HG03159 (cell line): ENCODE data around the gene PRELID2.
"Not testable (repeated sequence)": the region's sequence is repeated elsewhere in the genome, so short reads cannot be mapped to it uniquely, and the experiment has no call there.

Source experiments
- ATAC-seq: cut with Tn5 transposase; IDR thresholded peaks from one replicate; pipeline ENCODE4 v1.9.1; 2021; ENCODE audit warnings: mild to moderate bottlenecking, moderate library complexity; ENCODE audit not compliant: unreplicated experiment

PRELID2 gene

DNA sequence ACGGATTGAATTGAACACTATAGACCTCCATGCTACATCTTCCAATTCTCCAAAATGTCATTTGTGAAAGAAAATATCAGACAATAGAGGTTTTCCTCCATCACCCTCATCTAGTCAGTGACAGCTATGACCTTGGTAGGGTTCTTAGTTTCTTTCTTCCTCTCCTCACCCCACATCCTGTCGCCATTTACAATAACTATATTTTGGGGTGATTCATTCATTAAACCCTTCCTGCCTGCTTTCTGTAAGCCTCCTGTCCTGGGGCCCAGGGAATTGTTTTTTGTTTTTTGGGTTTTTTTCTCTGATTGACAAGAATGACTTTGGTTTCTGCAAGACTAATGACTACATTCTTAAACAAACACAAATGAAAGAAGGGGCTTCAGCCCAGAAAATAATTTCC, 82.6 kb downstream of the PRELID2 start:
- no peak for ATAC-seq

DNA sequence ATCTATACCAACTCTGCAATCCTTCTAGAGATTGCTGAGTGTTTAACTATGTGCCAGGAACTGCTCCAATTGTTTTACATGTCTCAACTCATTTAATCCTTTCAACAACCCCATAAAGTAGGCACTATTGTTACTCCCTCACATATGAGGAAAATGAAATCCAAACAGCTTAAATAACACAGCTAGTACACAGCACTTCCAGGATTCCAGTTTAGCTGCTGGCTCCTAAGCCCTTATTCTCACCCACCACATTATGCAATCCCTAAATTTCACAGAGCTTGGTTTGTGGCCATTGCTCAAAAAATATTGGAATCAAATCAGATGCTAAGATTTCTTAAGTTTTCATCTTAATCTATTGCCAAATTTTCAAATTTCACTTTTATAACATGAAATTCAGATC, 84.9 kb downstream of the PRELID2 start:
- ATAC-seq = no peak

DNA sequence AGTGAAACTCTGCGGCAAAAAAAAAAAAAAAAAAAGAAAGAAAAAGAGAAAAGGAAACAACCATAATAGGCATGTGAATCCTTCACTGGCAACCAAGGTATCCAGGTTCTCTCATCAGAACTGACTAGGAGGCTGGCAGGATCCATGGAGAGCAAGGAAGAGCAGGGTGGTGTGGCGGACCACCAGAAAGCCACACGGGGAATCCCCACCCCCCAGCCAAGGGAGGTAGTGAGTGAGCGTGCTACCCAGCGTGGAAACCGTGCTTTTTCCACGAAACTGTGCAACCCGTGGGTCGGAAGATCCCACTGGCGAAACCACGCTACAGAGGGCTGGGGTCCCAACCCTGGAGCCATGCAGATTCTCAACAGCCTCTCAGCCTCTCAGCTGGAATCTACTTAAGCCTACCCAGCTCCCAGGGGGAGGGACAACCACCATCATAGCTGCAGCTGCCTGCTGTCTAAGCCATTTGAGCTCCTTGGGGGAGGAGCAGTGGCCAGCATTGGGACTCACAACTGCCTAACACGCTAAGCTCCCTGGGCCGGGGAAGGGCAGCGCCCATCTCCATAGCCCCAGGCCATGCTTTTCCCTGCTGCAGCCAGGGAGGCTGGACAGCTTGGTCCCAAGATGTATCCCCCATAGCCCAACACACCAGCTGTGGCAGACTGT, 91.6 kb downstream of the PRELID2 start:
- ATAC-seq = no peak

DNA sequence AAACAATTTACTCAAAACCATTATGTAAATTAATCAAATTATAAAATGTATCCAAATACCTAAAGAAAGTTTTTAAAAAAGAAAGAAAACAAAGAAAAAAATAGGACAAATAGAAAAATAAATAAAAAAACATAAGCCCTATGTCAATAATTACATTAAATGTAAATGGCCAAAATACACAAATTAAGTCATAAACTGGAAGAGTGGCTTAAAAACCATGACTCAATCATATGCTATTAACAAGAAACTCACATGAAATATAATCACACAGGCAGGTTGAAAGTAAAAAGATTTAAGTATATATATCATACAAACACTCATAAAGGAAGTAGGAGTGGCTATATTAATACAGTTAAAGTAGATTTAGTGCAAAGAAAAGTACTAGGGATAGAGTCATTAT, 95.3 kb downstream of the PRELID2 start:
- ATAC-seq = no peak

DNA sequence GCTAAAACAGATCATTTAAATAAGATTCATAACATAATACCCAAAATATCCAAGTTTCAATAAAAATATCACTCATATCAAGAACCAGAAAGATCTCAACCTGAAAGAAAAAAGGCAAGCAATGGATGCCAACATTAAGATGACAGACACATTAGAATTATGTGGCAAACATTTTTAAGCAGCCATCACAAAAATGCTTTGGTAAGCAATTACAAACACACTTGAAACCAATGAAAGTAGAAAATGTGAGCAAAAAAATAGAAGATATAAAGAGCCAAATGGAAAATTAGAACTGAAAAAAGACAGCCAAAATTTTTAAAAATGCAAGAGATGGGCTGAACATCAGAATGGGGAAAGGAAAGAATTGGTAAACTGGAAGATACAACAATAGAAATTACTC, 96.9 kb downstream of the PRELID2 start:
- ATAC-seq = no peak

DNA sequence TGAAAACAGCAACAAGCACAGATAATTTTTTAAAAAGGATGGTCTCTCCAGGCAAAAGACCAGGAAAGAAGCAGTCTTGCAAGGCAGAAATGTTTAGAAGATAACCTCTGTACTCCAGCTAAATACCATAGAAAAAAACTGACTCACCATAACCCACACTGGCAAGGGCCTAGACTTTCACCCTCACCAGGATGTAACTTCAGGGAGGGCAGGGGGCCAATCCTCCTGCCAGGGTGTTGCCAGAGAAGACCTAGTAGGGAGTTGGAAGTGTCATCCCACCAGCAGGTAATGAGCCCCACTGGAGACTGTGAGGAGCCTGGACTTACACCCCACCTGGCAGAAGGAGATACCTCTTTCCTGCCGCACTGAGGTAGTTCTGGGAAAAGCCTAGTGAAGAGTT, 97.6 kb downstream of the PRELID2 start:
- ATAC-seq = no peak

DNA sequence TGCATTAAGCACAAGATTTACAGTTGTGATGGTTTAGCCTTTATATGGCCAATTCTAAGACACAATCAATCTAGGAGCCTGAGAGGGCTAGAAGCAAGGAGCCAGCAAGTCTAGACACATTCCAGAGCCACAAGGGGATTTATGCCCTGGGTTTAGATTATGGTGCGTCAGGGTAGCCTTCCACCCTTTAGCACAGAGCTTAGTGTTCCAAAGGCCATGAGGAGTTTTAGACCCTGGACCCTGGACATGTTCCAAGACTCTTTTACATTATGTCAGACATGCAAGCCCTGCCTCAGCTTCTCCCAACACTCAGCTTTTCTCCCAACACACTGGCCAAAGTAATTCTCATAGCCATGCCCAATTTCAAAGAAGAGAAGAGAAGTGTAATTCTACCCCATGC, 105.2 kb downstream of the PRELID2 start:
- not testable (repeated sequence) for ATAC-seq

DNA sequence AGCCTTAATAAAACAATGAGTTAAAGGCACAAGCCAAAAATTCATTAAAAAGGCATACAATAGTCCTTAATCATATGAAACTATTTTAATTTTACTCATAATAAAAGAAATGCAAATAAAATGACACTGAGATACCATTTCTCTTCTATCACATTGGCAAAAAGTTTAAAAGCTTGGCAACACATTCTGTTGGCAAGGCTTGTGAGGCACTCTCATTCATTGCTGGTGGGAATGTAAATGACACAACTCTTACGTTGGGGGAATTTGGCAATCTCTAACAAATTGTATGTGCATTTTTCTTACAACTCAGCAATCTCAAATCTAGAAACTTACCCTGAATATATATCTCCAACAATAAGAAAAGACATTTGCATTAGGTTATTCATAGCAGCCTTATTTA, 111.6 kb downstream of the PRELID2 start:
- ATAC-seq = no peak

DNA sequence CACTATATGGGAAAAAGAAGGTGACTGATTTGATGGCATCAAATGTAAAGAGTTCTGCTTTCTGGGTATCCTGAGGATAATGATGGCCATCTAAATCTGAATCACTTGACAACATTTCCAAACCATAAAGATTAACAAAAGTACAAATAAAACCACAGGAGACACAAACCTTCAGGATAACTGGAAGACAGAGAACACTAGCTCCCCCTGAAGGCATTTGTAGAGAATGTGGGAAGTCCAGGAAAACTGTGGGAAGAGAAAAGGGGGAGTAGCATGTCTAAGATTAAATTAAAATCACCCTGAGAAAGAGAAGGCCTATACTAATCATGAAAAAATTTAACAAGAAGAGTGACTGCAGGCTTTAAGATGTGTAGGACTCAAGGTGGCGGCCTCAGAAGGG, 116.2 kb downstream of the PRELID2 start:
- ATAC-seq = no peak

DNA sequence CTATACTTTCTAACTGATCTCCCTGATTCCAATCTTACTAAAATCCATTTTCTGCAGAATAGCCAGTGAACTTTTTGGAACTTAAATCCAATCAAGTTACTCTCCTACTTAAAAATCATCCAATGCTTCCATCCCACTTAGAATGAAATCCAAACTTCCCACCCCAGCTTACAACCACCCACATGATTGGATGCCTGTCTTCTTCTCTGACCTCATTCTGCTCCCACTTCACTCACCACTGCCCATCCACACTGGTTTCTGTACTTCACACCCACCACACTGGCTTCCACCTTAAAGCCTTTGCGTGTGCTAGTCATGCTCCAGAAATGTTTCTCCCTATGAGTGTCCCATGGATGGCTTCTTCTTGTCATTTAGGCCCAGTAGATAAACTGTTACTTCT, 119.7 kb downstream of the PRELID2 start:
- ATAC-seq = no peak

DNA sequence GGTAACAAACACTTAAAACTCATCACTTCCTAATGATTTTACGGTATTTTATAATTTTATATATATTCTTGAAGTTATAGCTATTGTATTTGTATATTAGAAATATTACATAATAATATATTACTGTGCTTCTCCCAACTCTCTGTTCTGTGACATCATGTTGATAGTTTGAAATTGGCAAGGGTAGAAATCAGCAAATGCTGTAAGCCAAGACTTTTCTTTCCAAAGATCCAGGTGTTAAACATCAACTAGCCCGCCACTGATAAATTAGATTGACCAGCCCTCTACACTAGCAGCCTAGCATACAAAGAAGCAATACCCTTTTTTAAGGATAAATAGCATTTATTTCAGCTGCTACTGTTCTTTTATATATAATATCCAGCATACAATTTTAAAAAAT, 122.9 kb downstream of the PRELID2 start:
- ATAC-seq = no peak

DNA sequence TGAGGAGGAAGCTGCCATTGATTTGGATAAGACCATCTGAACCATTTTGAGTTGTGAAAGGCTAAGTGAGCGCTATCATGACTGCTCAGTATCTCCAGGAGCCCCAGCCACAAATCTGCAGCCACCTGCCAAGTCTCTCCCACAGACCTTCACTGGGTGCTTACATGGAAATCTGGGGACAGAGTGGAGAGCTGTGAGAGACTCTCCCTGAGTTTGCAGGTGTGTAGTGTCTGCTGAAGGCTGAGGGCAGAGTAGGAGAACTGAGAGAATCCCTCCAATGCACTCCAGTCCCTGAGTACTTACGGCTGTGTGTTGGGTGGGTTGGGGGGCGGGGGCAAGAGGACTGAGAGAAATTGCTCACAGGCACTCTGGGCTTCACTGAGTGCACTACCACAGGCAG, 123.7 kb downstream of the PRELID2 start:
- ATAC-seq = no peak
